ENCODE results near the gene RNF181.

RNF181 gene

DNA sequence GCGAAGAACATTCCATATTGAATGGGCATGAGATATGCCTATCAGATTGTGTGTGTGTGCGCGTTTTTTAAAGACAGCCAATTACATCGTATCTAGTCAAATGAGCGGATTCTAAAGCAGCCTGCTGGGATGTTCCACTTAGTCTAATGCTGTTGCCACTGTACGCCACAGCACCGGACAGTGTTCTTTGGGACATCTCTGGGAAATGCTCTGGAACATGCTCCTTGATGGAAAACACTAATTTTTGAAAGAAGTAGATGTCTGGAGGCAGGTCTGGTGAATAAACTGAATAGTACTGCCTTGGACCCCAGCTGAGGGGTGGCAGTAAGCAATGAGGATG is 10.5 kb downstream of the RNF181 start:
- no peak for DNase-seq (ENCODE audit: low read depth in 1 of 2, low spot score in 1 of 2)
- Histone ChIP-seq H3K4me3 (replicated peaks; ENCODE audit: insufficient read depth, low read length) (no peak overlapping the region), H3K27ac (replicated peaks) (no peak overlapping the region), H3K27me3 (ENCODE audit: insufficient read depth, poor library complexity, severe bottlenecking) (no peaks in the 10 kb centered on the region)
- TF ChIP-seq GABPA (IDR thresholded peaks at IDR 0.05; ENCODE audit: low read depth) = no peak
- TF ChIP-seq, protein P1, sequence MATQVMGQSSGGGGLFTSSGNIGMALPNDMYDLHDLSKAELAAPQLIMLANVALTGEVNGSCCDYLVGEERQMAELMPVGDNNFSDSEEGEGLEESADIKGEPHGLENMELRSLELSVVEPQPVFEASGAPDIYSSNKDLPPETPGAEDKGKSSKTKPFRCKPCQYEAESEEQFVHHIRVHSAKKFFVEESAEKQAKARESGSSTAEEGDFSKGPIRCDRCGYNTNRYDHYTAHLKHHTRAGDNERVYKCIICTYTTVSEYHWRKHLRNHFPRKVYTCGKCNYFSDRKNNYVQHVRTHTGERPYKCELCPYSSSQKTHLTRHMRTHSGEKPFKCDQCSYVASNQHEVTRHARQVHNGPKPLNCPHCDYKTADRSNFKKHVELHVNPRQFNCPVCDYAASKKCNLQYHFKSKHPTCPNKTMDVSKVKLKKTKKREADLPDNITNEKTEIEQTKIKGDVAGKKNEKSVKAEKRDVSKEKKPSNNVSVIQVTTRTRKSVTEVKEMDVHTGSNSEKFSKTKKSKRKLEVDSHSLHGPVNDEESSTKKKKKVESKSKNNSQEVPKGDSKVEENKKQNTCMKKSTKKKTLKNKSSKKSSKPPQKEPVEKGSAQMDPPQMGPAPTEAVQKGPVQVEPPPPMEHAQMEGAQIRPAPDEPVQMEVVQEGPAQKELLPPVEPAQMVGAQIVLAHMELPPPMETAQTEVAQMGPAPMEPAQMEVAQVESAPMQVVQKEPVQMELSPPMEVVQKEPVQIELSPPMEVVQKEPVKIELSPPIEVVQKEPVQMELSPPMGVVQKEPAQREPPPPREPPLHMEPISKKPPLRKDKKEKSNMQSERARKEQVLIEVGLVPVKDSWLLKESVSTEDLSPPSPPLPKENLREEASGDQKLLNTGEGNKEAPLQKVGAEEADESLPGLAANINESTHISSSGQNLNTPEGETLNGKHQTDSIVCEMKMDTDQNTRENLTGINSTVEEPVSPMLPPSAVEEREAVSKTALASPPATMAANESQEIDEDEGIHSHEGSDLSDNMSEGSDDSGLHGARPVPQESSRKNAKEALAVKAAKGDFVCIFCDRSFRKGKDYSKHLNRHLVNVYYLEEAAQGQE (IDR thresholded peaks at IDR 0.05; ENCODE audit: insufficient replicate concordance, low read depth) = no peak
- TF ChIP-seq POLR2AphosphoS5 (IDR thresholded peaks at IDR 0.05; ENCODE audit: low read depth) = no peak
- TF ChIP-seq SPI1 (IDR thresholded peaks at IDR 0.05; ENCODE audit: borderline replicate concordance, low read depth) = no peak
- TF ChIP-seq, protein P2, sequence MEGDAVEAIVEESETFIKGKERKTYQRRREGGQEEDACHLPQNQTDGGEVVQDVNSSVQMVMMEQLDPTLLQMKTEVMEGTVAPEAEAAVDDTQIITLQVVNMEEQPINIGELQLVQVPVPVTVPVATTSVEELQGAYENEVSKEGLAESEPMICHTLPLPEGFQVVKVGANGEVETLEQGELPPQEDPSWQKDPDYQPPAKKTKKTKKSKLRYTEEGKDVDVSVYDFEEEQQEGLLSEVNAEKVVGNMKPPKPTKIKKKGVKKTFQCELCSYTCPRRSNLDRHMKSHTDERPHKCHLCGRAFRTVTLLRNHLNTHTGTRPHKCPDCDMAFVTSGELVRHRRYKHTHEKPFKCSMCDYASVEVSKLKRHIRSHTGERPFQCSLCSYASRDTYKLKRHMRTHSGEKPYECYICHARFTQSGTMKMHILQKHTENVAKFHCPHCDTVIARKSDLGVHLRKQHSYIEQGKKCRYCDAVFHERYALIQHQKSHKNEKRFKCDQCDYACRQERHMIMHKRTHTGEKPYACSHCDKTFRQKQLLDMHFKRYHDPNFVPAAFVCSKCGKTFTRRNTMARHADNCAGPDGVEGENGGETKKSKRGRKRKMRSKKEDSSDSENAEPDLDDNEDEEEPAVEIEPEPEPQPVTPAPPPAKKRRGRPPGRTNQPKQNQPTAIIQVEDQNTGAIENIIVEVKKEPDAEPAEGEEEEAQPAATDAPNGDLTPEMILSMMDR (IDR thresholded peaks at IDR 0.05; ENCODE audit: insufficient read depth, low read length) = no peak

DNA sequence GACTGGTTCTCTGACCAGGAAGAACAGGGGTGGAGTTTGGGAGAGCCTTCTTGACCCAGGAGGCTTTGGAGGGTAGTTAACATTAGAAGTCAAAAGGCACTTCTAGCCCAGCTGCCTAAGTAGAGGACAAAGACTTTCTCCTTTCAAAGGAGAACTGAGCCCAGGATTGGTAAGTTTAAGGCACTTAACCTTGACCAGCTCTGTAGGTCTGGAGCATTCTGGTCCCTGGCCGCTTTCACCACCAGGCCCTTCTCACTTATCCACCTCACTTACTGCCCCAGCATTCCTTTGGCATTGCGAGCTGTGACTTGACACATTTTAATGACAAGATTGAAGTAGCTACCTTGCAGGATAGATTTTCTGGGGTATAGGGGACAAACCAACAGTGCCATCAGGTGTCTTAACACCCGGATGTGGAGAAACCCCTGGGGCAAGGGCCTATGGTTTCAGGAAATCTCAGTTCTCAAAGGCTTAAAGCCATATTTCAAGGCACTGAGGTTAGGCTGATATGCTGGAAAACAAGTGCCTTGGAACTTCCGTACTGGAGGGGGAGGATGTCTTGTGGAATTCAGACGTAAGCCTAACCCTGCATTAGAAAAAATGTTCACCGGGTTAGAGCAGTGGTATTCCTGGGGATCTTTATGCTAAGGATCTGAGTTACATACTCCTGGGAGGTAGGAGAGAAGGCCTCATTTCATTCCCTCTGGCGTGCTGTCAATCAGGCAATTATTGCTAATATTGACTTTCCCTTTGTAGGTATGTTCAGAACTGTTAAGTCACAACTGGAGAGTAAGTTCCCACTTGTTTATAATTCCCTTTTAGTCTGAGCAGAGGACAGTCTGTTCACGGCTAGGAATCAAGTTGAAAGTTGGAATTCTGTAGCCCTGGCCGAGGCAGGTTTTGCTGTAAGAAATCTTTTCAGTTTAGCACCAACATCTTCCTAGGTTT is 12.0 kb downstream of the RNF181 start:
- Histone ChIP-seq H3K27me3 (ENCODE audit: insufficient read depth, poor library complexity, severe bottlenecking) (no peaks in the 10 kb centered on the region), H3K27ac (replicated peaks) (no peak overlapping the region), H3K4me3 (replicated peaks; ENCODE audit: insufficient read depth, low read length) (no peak overlapping the region)
- TF ChIP-seq GABPA (IDR thresholded peaks at IDR 0.05; ENCODE audit: low read depth) (no peak), SPI1 (IDR thresholded peaks at IDR 0.05; ENCODE audit: borderline replicate concordance, low read depth) (no peak), POLR2AphosphoS5 (IDR thresholded peaks at IDR 0.05; ENCODE audit: low read depth) (no peak)
- TF ChIP-seq, protein P2 (IDR thresholded peaks at IDR 0.05; ENCODE audit: insufficient read depth, low read length) = no peak
- TF ChIP-seq, protein P1 (IDR thresholded peaks at IDR 0.05; ENCODE audit: insufficient replicate concordance, low read depth) = no peak
- DNase-seq (ENCODE audit: low read depth in 1 of 2, low spot score in 1 of 2) = no peak

DNA sequence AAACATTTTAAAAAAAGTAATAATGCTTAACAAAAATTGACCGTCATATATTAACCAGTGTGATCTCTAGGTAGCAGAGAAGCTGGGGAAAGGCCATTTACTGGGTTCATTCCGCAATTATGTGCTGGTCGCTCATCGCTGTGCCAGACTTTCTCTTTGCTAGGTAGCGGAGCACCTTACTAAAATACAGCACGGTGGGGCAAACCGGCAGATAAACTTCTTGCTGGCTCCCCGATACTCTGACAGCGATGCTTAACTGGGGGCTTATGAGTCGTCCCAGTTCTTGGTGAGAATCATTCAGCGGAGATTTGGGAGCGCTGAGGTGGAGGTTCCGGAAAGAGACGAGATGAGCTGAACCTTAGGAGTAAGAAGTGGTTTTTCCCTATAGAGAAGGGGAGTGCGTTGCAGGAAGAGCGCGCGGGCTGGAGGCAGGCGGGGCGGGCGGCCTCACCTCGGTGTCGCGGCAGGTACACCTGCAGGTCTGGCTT is 15.7 kb downstream of the RNF181 start:
- TF ChIP-seq, protein P1 (IDR thresholded peaks at IDR 0.05; ENCODE audit: insufficient replicate concordance, low read depth) = no peak
- TF ChIP-seq SPI1 (IDR thresholded peaks at IDR 0.05; ENCODE audit: borderline replicate concordance, low read depth) = no peak
- TF ChIP-seq, protein P2 (IDR thresholded peaks at IDR 0.05; ENCODE audit: insufficient read depth, low read length) = no peak
- TF ChIP-seq GABPA (IDR thresholded peaks at IDR 0.05; ENCODE audit: low read depth) = no peak
- DNase-seq (ENCODE audit: low read depth in 1 of 2, low spot score in 1 of 2) = peak in 1 of 2 experiments; percentile 11
- Histone ChIP-seq H3K4me3 (replicated peaks; ENCODE audit: insufficient read depth, low read length) (peak overlapping the region; percentile 91), H3K27me3 (ENCODE audit: insufficient read depth, poor library complexity, severe bottlenecking) (no peaks in the 10 kb centered on the region), H3K27ac (replicated peaks) (peak overlapping the region; percentile 86)
